SK-N-MC (cell line): ENCODE results near the gene GALNTL6.

Experiments used
- EZH2 ChIP-seq: fragments of 200-600 bp; sonication (generic); IDR thresholded peaks from one replicate; pipeline ENCODE4 v1.6.1; 2017; ENCODE audit warnings: antibody characterized with exemption
- POLR2AphosphoS5 ChIP-seq: IDR thresholded peaks from 2 replicates; pipeline ENCODE4 v1.6.1; 2012; ENCODE audit warnings: mild to moderate bottlenecking, low read depth, low read length, borderline replicate concordance

DNA sequence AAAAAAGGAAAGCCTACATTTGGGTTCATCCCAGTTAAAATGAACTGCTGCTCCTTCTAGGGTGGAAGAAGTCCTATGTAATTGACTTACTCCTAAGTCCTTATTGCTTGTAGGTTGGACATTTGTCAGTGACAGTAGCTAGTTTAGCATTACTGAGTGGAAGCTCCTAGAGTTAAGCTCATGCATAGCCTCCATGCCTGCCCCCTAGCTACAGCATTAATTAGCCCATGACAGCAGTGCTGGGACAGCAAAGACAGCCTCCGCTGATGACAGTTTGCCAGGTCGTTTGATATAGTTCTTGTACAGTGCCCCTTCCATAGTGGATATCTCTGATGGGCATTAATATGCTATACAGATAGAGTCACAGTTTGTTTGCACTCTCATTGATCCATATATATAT lies 18.7 kb upstream of the GALNTL6 start:
- TF ChIP-seq POLR2AphosphoS5, result no peak
- TF ChIP-seq EZH2, result no peak
